GM04503 (cell line): Measurements from ENCODE around the gene SMPX.

Experiments
- DNase-seq: peaks from one replicate; pipeline ENCODE4 v3.0.0-alpha.2; 2012; ENCODE audit warnings: low read depth

The SMPX gene

DNA sequence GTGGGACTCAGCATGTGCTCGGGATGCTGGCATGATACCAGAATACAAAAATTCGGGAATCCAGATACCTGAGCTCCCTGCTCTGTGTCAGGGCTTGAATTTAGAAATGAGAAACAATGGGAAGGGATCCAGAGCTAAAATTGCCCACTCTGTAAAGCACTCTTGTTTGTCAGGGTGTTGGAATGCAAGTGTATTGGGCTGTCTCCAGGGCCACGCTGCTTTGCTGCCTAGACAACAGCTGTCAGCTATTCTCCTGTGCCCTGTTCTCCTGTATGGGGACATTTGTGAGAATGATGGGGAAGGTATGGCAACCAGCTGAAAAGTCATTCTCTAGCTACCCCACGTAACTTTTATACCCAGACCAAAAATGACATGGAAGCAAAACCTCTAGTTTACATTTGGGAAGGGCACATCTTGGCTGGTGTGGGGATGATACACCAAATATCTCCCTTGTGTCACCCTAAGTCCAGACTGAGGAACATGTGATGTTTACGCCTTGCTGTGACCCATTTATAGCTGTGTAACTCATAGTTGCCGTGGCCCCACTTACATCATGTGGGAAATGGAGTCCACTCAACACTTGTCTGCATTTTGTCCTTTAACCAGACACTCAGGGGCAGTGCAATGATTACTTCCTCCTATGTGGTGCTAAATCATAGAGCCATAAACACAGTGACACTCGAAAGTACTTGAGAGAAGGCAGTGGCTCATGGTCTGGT is 46.6 kb downstream of the SMPX start:
- no peak for DNase-seq

DNA sequence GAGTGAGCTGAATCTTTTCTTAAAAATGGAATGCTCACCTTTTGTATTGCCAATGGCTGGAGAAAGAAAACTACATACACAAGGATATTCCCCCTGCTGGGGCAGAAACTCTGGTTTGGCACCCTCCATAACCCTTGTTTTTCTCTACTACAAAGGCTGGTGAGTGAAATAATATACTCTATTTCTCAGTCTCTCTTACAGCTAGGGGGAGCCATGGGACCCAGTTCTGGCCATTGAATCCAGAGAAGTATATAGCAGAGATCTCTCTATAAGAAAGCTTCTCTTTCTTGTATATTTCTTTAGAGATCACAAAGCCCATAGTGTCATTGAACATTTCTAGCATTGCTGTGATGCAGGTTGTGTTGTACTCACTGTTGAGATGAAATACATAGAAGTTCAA is 49.8 kb downstream of the SMPX start:
- no peak for DNase-seq

DNA sequence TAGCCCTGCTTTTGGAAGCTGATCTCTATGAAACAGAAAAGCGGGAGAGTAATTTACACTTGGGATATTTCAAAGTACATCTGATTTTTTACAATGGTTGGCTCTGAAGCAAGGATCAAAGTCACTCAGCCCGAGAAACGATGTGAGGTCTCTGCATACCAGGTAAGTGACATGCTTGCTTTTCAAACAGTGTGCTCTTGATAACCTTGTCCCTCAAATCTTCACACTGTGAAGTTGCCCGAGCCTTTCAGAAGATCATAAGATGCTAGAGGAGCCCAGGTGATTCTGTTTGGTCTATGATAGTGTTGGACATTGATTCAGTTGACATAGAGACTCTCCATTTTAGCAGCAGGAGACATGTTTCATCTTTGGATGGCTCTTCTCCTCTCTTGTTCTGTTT is 52.7 kb downstream of the SMPX start:
- no peak for DNase-seq

DNA sequence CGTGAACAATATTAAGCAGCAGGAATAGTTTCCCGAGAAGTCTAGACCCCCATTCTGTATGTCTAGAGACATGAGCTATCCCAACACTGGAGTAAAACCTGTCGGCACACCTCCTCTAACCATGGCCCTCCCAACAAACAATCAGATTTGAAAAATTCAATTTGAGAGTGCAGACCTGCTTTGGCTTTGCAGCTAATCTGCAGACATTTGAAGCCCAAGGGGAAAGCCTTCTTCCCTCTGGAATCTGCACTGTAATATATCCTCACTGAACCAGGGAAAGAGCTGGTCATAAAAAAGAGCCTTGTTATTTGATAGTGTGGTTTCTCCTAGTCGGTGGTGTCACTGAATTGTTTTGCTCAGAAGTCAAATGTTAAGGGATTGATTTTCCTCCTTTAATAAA is 55.2 kb downstream of the SMPX start:
- no peak for DNase-seq

DNA sequence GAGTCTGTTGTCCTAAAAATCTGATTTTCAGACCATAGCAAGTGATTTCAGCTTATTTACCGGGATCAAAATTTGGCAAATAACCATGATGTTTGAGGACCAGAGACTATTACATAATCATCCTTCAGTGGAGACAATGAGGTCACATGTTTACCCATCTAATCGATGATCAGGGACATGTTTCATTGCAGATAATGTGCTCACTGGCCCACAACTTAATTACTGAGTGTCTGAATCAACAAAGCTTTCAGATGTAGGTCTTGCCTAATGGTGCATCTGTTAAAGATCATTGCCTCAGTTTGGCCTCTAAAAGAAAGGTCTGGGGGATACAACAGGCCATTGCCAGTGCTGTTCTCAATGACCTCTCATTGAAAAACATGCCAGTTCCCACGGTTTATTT is 56.9 kb downstream of the SMPX start:
- no peak for DNase-seq

DNA sequence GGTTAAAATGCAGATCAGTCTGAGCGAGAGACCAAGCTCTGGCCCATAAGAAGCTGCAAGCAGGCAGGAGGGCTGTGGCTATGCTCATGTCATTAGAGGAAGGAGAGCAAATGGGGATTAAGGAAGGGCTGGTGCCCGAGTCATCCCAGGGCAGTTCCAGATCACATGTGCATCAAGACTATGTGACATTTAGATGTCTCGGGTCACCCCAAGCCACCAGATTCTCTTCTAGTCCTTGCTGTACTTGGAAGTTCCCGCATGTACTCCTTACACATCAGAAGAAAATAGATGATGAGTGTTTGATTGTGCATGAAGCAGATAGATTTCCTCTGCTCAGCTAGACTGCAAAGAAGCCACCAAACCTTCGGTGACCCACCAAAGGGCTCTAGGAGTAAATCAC is 57.6 kb downstream of the SMPX start:
- no peak for DNase-seq

DNA sequence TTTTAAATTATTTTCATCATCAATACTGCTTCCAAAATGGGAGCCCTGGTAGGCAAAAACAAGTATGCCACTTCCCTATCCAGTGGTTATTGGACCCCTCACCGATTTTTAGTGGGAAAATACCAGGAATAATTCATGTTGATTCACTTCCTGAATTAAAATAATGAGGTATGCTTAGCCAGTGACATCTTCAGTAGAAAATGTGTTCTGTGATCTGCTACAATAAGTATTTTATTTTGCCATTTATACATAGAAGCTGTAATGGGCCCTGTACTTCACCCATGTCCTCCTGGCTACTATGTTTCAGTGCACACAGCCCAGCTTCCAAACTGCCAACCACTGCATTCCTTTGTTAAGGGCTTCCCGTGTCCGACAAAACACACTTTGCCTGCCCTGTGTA is 58.8 kb downstream of the SMPX start:
- no peak for DNase-seq

DNA sequence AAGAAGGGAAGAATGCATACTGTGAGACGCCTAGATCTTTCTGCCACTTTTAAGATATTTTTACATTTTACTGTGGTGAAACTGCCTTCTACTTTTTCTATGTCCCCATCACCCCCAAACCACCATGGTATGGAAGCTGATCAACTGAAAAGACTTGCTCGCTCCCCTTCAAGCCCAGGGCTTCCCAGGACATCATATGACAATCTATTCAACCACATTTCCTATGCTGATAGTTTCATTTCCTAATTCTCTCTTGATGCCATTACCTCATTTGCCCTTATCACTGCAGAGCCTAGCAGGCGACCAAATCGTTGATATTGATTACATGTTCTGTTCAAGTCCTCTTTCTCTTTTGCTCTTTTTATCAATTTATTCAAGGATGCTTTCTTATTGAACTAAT is 59.6 kb downstream of the SMPX start:
- no peak for DNase-seq

DNA sequence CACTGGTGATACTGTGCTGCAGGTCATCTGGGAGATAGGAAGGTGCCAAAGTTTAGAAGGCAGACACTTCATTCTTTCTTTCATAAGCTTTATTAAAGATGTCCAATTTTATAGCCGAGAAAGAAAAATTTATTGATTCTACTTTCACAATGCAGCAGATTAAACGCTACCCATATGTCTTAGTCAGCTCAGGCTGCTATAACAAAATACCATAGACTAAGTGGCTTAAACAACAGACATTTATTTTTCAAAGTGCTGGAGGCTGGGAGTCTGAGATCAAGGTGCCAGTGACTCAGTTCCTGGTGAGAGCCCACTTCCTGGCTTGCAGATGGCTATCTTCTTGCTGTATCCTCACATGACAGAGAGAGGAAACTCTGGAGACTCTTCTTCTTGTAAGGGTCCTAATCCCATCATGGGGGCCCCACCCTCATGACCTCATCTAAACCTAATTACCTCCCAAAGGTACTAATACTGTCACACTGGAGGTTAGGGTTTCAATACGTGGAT is 66.4 kb downstream of the SMPX start:
- no peak for DNase-seq

DNA sequence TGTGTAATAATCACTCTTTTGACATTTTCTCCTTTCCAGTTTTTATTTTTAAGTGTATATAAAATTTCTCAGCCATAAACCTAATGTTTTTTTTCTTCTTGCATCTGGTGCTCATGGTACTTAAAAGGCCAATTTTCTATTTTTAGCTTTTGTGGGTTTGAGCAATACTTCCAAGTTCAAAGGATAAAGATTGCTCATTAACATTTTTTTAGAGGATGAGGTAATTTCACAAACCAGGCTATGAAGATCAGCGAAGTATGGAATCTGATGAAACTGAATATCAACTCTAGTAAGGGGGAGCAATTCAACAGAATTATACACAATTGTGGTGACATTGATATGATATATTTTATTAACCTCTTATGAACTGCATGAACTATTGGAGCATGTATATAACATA is 74.0 kb downstream of the SMPX start:
- DNase-seq, result peak; percentile 4

DNA sequence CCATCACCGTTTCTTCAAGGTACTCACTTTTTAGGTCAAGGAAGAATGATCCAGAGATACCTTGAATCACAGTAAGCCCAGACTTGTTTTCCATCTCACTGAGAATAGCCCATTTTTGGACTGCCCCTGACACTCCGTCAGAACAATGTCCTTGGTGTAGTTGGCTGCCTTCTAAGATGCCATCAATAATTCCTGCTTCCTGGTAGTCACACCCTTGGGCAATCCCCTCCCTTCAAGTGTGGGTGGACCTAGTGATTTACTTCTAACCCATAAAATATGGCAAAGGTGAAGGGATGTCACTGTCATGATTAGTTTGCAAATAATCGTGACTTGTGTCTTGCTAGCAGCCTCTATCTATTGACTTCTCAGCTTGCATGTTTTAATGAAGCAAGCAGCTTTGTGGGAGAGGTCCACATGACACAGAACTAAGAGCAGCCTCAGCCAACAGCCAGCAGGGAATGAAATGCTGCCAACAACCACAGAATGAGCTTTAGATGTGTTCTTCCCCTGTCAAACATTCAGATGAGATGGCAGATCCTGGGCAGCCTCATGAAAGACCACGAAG is 79.8 kb downstream of the SMPX start:
- DNase-seq, result no peak

DNA sequence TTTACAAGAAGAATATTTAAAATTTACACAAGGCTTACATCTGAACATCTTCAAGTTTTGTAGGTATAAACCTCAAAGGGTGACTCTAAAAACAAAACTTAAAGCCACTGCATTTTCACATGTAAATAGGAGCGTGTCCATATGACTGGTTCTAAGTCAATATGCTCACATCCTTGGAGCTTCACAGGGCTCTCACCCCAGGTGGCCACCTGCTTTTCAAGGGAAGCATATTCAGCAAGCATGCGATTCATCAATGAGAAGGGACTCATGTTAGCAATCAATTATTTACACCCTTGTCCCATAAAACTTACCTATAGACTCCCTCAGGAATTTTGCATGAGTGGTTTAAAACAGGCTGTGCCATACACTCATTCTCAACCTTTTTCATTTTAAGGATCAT is 82.0 kb downstream of the SMPX start:
- DNase-seq, result no peak

DNA sequence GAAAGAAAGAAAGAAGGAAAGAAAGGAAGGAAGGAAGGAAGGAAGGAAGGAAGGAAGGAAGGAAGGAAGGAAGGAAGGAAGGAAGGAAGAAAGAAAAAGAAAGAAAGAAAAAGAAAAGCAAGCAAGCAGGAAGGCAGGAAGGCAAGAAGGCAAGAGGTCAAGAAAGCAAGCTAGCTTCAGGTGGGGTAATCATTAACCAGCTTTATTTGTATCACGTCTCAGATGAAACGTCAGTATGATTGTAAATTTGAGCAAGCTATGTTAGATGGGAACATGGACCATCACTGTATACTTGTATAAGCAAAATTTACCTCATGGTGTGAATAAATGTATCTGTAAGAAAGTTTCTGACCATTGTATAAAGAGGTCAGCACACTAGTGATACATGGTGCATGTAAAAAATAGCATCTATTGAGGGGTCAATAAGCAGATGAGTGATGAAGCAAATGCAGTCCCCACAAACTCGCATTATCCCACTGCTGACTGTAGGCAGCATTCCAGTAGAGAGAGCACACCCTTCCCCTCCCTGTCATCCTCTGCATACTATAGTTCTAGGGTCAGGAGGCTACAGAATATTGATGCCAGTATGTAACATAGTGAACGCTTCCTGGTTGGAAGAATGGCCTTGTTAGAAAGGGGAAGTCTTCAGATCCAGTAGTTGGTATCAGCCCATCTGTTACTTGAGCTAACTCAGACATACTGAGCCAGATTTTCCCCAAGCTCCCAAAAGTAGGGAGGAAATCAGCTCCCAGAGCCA is 83.3 kb downstream of the SMPX start:
- no peak for DNase-seq

DNA sequence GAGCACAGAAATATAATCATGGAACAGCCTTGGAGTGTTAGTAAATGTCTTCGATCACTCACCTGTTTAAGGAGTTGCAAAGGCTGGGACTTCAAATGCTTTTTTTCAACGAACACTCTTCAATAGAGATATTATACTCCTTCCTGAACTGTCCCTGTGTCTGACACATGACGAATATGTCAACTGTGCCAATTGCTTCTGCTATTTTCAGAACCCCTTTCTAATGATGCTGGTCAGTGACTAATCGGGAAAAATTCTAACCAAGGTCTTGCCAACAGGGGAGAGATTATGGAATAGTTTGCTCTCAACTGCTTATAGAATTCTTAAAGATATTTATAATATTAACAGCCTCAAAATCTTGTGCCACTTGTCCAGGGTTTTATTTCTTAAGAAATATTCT is 91.2 kb downstream of the SMPX start:
- DNase-seq, result no peak

DNA sequence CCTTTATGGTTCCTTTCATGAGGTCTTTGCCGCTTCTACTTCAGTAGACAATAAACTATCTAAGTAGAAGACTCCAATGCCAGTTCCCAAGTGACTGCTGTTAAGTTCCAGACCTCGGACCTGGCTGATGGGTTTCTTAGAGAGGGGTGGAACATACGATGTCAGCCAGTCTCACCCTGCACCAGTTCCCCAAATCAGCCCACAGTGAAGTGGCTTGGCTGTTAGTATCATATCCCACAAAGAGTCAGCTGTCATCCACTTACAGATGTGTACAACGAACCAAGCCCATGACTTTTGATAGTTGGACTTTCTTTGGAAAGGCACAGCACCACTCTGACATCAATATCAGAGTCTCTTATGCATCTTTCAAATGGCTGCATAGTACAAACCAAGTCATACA is 91.7 kb downstream of the SMPX start:
- no peak for DNase-seq

DNA sequence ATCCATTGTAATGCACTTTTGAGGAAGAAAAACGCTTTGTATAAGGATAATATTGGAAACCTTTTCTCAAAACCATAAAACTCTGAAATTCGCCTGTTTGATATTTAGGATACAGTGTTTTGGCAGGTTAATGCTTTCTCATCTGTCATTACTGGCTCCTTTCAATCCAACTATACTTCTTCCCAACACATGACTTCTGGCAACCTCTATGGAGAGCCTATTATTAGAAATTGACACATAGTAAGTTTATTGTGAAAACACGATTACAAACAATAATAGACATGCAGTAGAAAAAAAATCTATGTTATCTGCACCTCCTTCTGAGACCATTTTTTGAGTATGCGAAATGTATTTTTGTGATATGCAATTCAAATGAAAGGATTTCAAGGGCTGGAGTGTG is 95.2 kb downstream of the SMPX start:
- no peak for DNase-seq

DNA sequence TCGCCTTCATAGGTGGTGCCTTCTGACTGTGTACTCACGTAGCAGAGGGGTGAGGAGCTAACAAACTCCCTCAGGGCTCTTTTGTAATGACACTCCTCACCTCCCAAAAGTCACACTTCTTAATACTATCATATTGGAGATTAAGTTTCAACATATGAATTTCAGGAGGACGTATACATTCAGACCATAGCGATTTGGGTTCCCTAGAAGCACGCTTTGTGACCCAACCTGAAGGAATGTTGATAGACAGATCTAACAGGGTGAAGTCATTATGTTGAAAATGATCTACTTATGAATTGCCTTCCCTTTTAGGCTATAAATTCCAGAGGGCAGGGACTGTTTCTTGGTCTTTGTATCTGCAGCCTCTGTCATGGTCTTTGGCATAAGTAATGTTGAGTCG is 96.6 kb downstream of the SMPX start:
- no peak for DNase-seq

DNA sequence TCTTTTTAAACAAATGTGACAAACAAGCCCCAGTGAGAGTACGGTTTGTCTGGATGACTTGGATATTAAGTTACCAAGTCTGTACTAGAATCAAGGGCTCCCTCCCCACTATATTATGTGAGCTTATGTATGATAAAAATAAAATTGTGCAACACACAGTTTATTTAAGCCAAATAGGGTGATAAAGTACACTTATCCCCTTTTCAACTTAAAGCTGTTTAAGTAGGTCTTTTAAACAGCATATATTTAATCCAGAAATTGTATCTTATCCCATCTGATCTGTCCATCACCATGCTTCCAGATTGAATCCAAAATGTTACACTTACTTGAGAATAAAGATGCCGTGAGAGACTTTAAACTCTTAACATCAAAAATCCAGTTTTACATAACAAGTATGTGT is 97.8 kb downstream of the SMPX start:
- no peak for DNase-seq

DNA sequence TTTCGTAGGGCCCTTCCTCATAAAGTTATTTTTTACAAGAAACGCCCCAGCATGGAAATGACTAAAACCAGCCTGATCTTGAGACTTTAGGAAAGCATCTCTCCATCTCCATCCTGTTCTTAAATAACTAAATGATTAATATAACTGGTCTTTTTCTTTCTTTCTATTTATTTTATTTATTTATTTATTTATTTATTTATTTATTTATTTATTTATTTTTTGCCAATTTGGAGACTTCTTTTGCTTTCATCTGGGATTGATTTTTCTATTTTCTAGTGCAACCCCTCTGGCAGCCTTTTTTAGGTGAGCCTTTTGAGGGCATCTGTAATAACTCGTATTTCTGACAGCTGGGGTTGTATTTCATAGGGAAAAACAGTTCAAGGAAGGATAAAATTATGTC is 98.6 kb downstream of the SMPX start:
- no peak for DNase-seq

DNA sequence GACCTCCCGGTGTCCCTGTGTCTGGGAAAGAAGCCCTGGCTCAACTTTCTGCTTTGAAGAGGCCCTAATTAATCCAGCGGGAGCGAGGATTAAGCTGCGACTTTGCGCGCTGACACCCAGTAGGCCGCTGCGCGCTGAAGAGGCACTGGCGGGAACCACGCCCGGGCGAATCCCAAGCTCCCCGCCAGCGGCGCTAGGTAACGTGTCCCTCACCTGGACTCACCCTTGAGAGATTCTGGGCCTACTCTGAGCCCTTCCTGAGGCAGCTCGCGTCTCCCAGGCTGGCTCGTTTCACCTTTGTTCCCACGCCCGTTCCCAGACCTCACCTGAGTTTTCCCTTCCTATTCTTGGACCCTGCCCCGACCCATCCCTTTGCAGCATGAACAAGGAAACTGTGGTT is 99.2 kb downstream of the SMPX start:
- DNase-seq, result no peak

DNA sequence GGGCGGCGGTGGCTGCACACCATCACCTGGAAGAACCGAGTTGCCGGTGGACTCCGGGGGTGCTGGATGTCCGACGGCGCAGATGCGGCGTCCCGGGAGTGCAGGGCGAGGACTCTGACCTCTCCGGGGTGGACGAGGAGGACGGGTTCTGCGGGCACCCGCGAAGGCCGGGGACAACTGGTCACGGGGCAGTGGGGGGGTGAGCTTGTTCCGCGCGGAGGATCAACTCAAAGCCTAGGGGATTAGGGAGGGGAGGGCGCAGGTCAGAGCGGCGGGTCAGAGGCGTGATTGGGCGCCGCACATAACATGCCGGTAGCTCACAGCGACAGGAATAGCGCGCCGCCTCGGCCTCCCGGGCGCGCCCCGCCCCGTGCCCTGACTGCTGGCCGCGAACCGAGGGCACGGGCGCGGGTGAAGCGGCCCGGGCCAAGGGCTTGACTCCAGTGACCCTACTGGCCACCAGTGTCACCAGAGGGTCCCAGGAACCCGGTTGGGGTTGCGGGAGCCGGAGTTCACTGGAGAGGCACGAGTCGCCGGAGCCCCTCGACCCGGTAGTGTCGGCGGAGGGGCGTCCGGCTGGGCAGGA is 99.7 kb downstream of the SMPX start, which contains the start of gene KLHL34:
TSS of gene KLHL34 (minus strand) at position 179 of the 586 bp plus-strand sequence. CDS start 542 bp downstream, outside the sequence.
- no peak for DNase-seq

DNA sequence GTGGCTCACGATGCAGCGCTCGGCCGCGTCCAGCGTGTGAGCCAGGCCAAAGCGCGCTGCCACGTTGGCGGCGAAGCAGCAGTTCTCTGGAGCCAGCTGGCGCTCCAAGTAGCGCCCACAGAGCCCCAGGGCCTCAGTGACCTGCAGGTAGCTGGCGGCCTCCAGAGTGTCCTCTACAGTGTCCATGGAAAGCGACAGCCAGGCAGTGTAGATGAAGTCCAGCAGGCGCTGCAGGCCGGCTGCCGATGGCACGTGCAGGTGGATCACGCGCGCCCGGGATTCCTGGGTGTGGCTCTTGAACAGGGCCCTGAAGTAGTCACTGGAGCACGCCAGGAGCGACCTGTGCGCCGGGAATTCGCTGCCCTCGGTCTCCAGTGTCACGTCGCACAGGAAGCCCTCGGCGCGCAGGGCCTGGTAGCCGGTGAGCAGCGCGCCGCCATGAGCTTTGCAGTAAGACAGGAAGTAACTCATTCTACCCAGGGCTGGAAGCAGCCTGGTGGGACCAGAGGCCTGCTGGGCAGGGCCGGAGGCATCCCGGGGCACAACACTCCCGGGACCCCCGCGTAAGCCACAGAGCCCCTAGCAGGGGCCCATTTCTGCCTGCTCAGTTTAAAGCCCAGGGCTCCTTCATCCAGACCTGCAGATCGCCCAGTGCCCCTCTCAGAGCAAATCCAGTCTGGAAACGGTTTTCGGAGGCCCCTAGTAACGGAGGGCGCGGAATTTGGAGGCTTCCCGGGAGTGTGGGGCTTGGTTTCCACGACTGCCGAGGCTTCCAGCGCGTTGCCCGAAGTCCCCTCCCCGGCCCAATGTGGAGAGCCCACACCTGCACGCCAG is 100.4 kb downstream of the SMPX start:
- no peak for DNase-seq
